HG02870 (cell line): ENCODE data around the gene ATOH1.

ENCODE experiments used
- ATAC-seq: cut with Tn5 transposase; IDR thresholded peaks from one replicate; pipeline ENCODE4 v1.9.1; 2021; ENCODE audit warnings: mild to moderate bottlenecking, moderate library complexity; ENCODE audit not compliant: unreplicated experiment

Gene ATOH1

GRCh38 chr4:93834249-93835066 lies 5.9 kb downstream of the ATOH1 start:
- ATAC-seq, result no peak

- no peak for ATAC-seq
These were observed 7.4 kb downstream of the ATOH1 start for GRCh38 chr4:93835929-93836328.

GRCh38 chr4:93839704-93840103 lies 11.2 kb downstream of the ATOH1 start:
- no peak for ATAC-seq

GRCh38 chr4:93841803-93842345 lies 13.3 kb downstream of the ATOH1 start:
- no peak for ATAC-seq

GRCh38 chr4:93842601-93843252 lies 14.2 kb downstream of the ATOH1 start:
- no peak for ATAC-seq

- ATAC-seq, result no peak
These were observed 15.2 kb downstream of the ATOH1 start for GRCh38 chr4:93843772-93844171.

GRCh38 chr4:93852680-93853079 lies 24.1 kb downstream of the ATOH1 start:
- ATAC-seq, result no peak

- ATAC-seq, result no peak
These were observed 27.4 kb downstream of the ATOH1 start for GRCh38 chr4:93855926-93856325.

- ATAC-seq, result no peak
These were observed 37.1 kb downstream of the ATOH1 start for GRCh38 chr4:93865650-93866049.

- no peak for ATAC-seq
These were observed 39.0 kb downstream of the ATOH1 start for GRCh38 chr4:93867416-93868001.

GRCh38 chr4:93870876-93871458 lies 42.4 kb downstream of the ATOH1 start:
- no peak for ATAC-seq

- no peak for ATAC-seq
These were observed 48.2 kb downstream of the ATOH1 start for GRCh38 chr4:93876754-93877153.

GRCh38 chr4:93878566-93878965 lies 50.0 kb downstream of the ATOH1 start:
- no peak for ATAC-seq

- peak; percentile 82 for ATAC-seq
These were observed 51.4 kb downstream of the ATOH1 start for GRCh38 chr4:93879919-93880318.
